ENCODE data around the gene RASA3. TPM values are rescaled to one million over a fixed set of nuclear protein-coding genes. Genes with fewer than 3 reads are reported as not detected.

The RASA3 gene
- polyA plus RNA-seq, 1 donor from 2014 or later: 52.8 TPM

DNA sequence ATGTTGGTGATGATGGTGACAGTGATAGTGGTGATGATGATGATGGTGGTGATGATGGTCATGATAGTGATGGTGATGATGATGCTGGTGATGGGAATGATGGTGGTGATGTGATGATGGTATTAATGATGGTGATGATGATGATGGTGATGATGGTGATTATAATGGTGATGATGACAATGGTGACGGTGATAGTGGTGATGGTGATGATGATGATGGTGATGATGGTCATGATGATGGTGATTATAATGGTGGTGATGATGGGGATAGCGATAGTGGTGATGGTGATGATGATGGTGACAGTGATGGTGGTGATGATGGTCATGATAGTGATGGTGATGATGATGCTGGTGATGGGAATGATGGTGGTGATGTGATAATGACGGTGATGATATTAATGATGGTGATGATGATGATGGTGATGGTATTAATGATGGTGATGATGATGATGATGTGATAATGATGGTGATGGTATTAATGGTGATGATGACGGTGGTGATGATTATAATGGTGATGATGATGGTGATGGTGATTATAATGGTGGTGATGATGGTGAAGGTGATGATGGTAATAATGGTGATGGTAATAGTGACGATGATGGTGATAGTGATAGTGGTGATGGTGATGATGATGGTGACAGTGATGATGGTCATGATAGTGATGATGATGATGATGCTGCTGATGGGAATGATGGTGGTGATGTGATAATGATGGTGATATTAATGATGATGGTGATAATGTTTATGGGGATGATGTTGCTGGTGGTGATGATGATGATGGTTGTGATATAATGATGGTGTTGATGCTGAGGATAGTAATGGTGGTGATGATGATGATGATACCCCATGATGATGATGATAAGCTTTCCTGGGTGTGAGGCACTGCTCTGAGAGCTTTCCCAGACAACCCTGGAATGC is 166.2 kb downstream of the RASA3 start:
- Mint-ChIP-seq H3K27me3 (no peaks in the 10 kb centered on the region), H3K9me3 (no peaks in the 10 kb centered on the region), H3K27ac (no peak overlapping the region), H3K36me3 (peaks cover 3% of the 10 kb centered on the region), H3K4me1 (peaks cover 0 to 3% (median 0%) of the 10 kb centered on the region in 3 donors), H3K4me3 (no peak overlapping the region)

DNA sequence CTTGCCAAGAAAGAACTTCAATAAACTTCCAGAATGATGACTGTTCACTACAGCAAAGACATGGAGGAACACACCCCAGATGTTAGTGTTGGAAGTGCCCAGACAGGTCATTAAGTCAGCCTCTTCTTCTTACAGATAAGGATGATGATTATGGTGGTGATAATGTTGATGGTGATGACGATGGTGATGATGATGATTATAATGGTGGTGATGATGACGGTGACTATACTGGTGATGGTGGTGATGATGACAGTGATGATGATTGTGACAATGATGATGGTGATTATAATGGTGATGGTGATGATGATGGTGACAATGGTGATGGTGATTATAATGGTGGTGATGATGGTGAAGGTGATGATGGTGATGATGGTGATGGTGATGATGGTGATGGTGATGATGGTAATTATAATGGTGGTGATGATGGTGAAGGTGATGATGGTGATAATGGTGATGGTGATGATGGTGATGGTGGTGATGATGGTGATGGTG is 167.0 kb downstream of the RASA3 start:
- Mint-ChIP-seq H3K4me3 (no peak overlapping the region), H3K4me1 (peaks cover 0 to 3% (median under 1%) of the 10 kb centered on the region in 3 donors), H3K9me3 (peaks cover 0 to 1% (median 1%) of the 10 kb centered on the region in 3 donors), H3K36me3 (peaks cover 3% of the 10 kb centered on the region), H3K27ac (no peak overlapping the region), H3K27me3 (no peaks in the 10 kb centered on the region)

- Mint-ChIP-seq H3K4me1 (peaks cover 0 to 4% (median 2%) of the 10 kb centered on the region in 3 donors), H3K4me3 (no peak overlapping the region), H3K36me3 (no peaks in the 10 kb centered on the region), H3K27me3 (no peaks in the 10 kb centered on the region), H3K27ac (no peak overlapping the region), H3K9me3 (peaks cover 0 to 4% (median 3%) of the 10 kb centered on the region in 3 donors)
Observed at GRCh38 chr13:113964251-113964995, 168.0 kb downstream of the RASA3 start.

DNA sequence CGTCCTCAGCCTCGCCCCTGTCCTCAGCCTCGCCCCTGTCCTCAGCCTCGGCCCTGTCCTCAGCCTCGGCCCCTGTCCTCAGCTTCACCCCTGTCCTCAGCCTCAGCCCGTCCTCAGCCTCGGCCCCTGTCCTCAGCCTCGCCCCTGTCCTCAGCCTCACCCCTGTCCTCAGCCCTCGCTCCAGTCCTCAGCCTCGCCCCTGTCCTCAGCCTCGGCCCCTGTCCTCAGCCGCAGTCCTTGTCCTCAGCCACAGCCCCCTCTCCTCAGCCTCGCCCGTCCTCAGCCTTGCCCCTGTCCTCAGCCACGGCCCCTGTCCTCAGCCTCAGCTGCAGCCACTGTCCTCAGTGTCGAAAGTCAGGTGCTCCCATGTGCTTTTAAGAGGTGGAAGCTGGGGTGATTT is 169.0 kb downstream of the RASA3 start:
- Mint-ChIP-seq H3K36me3 (peaks cover 4% of the 10 kb centered on the region), H3K27ac (no peak overlapping the region), H3K9me3 (peaks cover 3 to 9% (median 5%) of the 10 kb centered on the region in 3 donors), H3K4me3 (no peak overlapping the region), H3K27me3 (no peaks in the 10 kb centered on the region), H3K4me1 (peaks cover 0 to 6% (median 2%) of the 10 kb centered on the region in 3 donors)

- Mint-ChIP-seq H3K27me3 (no peaks in the 10 kb centered on the region), H3K27ac (peak overlapping the region in 1 of 3 donors; percentile 16), H3K9me3 (peaks cover 3 to 9% (median 5%) of the 10 kb centered on the region in 3 donors), H3K36me3 (peaks cover 4% of the 10 kb centered on the region), H3K4me1 (peaks cover 0 to 6% (median 2%) of the 10 kb centered on the region in 3 donors), H3K4me3 (no peak overlapping the region)
Observed at GRCh38 chr13:113962975-113963374, 169.4 kb downstream of the RASA3 start.

DNA sequence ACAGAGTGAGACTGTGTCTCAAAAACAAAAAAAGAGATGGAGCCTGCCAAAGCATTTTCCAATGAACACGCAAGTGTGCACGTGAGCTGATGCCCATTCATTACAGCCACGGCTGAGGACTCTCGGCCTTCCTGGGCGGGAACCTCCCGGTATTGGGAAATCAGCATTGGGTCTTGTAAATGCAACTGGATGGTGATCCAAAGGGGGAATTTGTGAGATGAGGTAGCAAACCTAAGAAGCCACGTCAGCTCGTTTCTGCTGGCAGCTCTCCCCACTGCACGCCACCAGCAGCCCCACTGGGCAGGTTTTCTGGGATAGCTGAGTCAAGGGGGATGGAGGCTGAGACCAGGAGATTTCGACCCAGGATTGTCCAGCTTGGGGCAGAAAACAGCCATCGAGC is 170.0 kb downstream of the RASA3 start:
- H3K36me3 Mint-ChIP-seq: peaks cover 4% of the 10 kb centered on the region
- H3K4me3 Mint-ChIP-seq: no peak overlapping the region
- H3K4me1 Mint-ChIP-seq: peaks cover 0 to 6% (median 2%) of the 10 kb centered on the region in 3 donors
- peaks cover 3 to 9% (median 5%) of the 10 kb centered on the region in 3 donors for H3K9me3 Mint-ChIP-seq
- H3K27ac Mint-ChIP-seq: peak overlapping the region in 1 of 3 donors; percentile 16
- H3K27me3 Mint-ChIP-seq: no peaks in the 10 kb centered on the region

DNA sequence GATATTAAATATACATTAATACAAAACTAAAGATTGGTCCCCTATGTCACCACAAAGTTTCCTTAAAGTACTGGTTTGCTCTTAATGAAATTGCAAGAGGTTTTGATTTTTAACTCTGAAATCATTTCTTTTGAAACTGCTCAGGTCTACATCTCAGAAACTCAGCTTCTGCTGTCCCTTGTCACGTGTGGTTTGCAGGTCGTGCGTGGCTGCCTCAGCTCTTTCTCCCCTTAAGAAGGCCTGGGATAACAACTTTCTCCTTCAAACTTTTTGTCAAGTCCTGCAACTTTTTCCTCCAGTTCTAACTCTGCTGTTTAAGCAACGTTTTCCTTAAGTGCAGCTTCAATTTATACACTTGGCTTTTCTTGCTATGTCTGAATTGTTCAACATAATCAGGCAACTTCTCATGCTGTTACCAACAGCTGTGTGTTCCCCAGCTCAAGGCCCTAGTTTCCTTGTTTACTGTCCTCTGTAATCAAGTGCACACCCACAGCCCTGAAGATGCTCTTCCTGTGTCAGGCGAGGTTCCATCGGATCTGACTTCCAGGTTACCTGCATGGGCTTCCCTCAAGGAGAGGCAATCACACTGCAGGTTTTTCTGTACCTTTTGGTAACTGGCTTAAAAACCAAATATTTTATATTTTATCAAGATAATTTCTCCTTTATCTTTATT is 172.0 kb downstream of the RASA3 start:
- peak overlapping the region in 1 of 3 donors; percentile 1 for H3K27ac Mint-ChIP-seq
- peaks cover 4% of the 10 kb centered on the region for H3K36me3 Mint-ChIP-seq
- peaks cover 0 to 6% (median 2%) of the 10 kb centered on the region in 3 donors for H3K4me1 Mint-ChIP-seq
- peaks cover 3 to 9% (median 5%) of the 10 kb centered on the region in 3 donors for H3K9me3 Mint-ChIP-seq
- H3K4me3 Mint-ChIP-seq: no peak overlapping the region
- H3K27me3 Mint-ChIP-seq: no peaks in the 10 kb centered on the region

- no peak overlapping the region for H3K4me3 Mint-ChIP-seq
- H3K27ac Mint-ChIP-seq: peak overlapping the region in 1 of 3 donors; percentile 63
Observed at GRCh38 chr13:113959198-113959597, 173.2 kb downstream of the RASA3 start.

DNA sequence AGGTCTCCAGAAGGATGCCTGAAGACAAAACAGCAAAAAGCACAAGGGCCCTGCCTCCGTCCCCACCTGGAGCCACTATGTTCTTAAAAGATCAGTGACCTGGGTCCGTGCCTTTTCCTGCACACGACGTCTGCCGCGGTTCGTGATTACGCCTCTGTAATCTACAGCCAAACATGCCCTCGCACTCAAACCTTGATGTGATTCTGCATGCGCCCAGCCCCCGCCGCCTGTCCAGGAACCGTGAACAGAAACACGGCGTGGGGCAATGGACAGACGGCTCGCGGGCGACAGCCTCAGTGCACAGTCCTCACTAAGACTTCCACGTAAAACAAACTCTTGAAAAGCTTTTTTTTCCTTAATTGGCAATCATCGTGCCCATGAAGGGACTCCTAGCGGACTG is 174.1 kb downstream of the RASA3 start:
- Mint-ChIP-seq H3K4me1 (peaks cover 0 to 6% (median 2%) of the 10 kb centered on the region in 3 donors), H3K27me3 (no peaks in the 10 kb centered on the region), H3K9me3 (peaks cover 3 to 9% (median 5%) of the 10 kb centered on the region in 3 donors), H3K4me3 (no peak overlapping the region), H3K27ac (peak overlapping the region in 2 of 3 donors; percentile 25 to 48), H3K36me3 (peaks cover 6% of the 10 kb centered on the region)

More at GRCh38 chr13:113959198-113959597, 173.2 kb downstream of the RASA3 start:
- Mint-ChIP-seq H3K27me3 (no peaks in the 10 kb centered on the region), H3K4me1 (peaks cover 0 to 6% (median 2%) of the 10 kb centered on the region in 3 donors), H3K9me3 (peaks cover 3 to 9% (median 5%) of the 10 kb centered on the region in 3 donors), H3K36me3 (peaks cover 6% of the 10 kb centered on the region)

DNA sequence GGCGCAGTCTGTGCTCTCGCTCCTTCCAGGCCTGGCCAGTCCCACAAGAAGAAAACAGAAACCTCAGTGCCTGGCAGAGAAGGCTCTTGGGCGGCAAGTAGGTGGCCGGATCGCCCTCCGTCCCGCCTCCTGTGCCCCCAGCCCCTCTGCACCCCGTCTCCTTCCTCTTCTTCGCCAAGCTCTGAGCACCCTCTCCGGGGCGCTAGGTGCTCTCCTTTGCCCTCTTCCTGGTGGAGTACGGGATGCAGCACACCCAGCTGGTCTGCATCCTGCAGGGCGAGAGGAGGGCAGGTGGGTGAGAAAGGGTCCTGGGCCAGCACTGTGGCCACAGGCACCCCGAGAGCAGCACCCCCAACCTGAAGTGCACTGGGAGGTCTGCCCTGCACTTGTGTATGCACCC is 175.9 kb downstream of the RASA3 start:
- Mint-ChIP-seq H3K27ac (no peak overlapping the region), H3K27me3 (no peaks in the 10 kb centered on the region), H3K4me1 (peaks cover 0 to 6% (median 4%) of the 10 kb centered on the region in 3 donors), H3K9me3 (peaks cover 3 to 9% (median 5%) of the 10 kb centered on the region in 3 donors), H3K4me3 (no peak overlapping the region), H3K36me3 (peaks cover 6% of the 10 kb centered on the region)

GRCh38 chr13:113955691-113956090 is 176.7 kb downstream of the RASA3 start:
- Mint-ChIP-seq H3K27ac (no peak overlapping the region), H3K36me3 (peaks cover 6% of the 10 kb centered on the region), H3K4me3 (no peak overlapping the region), H3K27me3 (no peaks in the 10 kb centered on the region), H3K9me3 (peaks cover 3 to 9% (median 5%) of the 10 kb centered on the region in 3 donors), H3K4me1 (peaks cover 5 to 7% (median 6%) of the 10 kb centered on the region in 3 donors)

- Mint-ChIP-seq H3K4me1 (peaks cover 5 to 7% (median 5%) of the 10 kb centered on the region in 3 donors), H3K36me3 (peaks cover 6% of the 10 kb centered on the region), H3K27me3 (no peaks in the 10 kb centered on the region), H3K27ac (no peak overlapping the region), H3K4me3 (no peak overlapping the region), H3K9me3 (peaks cover 0 to 6% (median 5%) of the 10 kb centered on the region in 3 donors)
Observed at GRCh38 chr13:113955235-113955634, 177.2 kb downstream of the RASA3 start.

GRCh38 chr13:113954046-113954835 is 178.2 kb downstream of the RASA3 start:
- H3K4me3 Mint-ChIP-seq: no peak overlapping the region
- peaks cover 0 to 3% (median 3%) of the 10 kb centered on the region in 3 donors for H3K9me3 Mint-ChIP-seq
- H3K27ac Mint-ChIP-seq: no peak overlapping the region
- no peaks in the 10 kb centered on the region for H3K27me3 Mint-ChIP-seq
- H3K4me1 Mint-ChIP-seq: peaks cover 4 to 6% (median 5%) of the 10 kb centered on the region in 3 donors
- peaks cover 5% of the 10 kb centered on the region for H3K36me3 Mint-ChIP-seq

DNA sequence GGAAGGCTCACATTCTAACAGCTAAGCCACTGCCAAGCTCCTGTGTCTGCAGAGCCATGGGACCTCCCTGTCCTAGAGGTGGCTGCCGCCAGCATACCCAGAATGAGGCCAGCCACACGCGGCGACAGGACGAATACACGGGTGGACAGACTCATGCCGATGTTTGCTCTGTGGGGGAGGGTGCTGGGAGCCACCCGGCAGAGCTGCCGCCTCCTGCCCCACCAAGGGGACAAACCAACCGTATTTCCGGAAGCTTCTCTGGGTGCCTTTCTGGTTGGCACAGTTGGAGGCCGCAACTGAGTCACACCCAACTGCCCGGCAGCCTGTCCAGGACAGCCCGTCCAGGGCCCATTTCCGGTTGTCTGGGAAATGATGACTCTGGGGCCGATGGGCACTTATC is 178.9 kb downstream of the RASA3 start:
- no peak overlapping the region for H3K27ac Mint-ChIP-seq

More for the DNA sequence above, 178.9 kb downstream of the RASA3 start:
- Mint-ChIP-seq H3K27me3 (no peaks in the 10 kb centered on the region), H3K4me3 (no peak overlapping the region), H3K4me1 (peaks cover 5 to 9% (median 6%) of the 10 kb centered on the region in 3 donors), H3K36me3 (peaks cover 4% of the 10 kb centered on the region), H3K9me3 (no peaks in the 10 kb centered on the region)
